Measurements from ENCODE around the gene REM2. TPM values are rescaled to one million over a fixed set of nuclear protein-coding genes. Genes with fewer than 3 reads are reported as not detected.

The REM2 gene
- polyA plus RNA-seq, 3 donors = 1.8 TPM; not detected in 2

GRCh38 chr14:22922294-22922693 is 39.3 kb downstream of the REM2 start:
- Histone ChIP-seq H3K27ac (ENCODE audit: low read depth in 1 of 2, low read length in 2 of 2) (peak overlapping the region in 1 of 2 donors; percentile 18), H3K9me3 (replicated peaks in 1 of 2; ENCODE audit: control insufficient read depth in 1 of 2, insufficient read depth in 1 of 2, low read length in 2 of 2) (no peaks in the 10 kb centered on the region), H3K4me1 (ENCODE audit: control insufficient read depth in 1 of 2, insufficient read depth in 2 of 2, low read length in 2 of 2) (peaks cover 19 to 20% of the 10 kb centered on the region in 2 donors), H2AFZ (ENCODE audit: insufficient read depth, low read depth, low read length, poor library complexity, severe bottlenecking) (no peak overlapping the region), H3K4me2 (replicated peaks; ENCODE audit: extremely low read depth, low read length, poor library complexity, severe bottlenecking) (no peak overlapping the region), H4K20me1 (ENCODE audit: insufficient read depth, low read length) (no peaks in the 10 kb centered on the region), H3K27me3 (ENCODE audit: control insufficient read depth in 2 of 2, insufficient read depth in 2 of 2, low read length in 2 of 2) (no peaks in the 10 kb centered on the region), H3K9ac (ENCODE audit: insufficient read depth, low read length, poor library complexity, severe bottlenecking) (no peak overlapping the region), H3K36me3 (replicated peaks in 1 of 2; ENCODE audit: control insufficient read depth in 1 of 2, insufficient read depth in 2 of 2, low read length in 2 of 2) (peaks cover 38 to 64% of the 10 kb centered on the region in 2 donors), H3K79me2 (ENCODE audit: insufficient read depth, low read length) (peaks cover 14% of the 10 kb centered on the region), H3K4me3 (replicated peaks in 1 of 3; ENCODE audit: low read depth in 2 of 3, low read length in 3 of 3) (no peak overlapping the region)
- H3K9me3 Mint-ChIP-seq = peaks cover 0 to 2% (median 0%) of the 10 kb centered on the region in 7 donors
- H3K4me1 Mint-ChIP-seq = peaks cover 25% of the 10 kb centered on the region
- H3K27ac Mint-ChIP-seq = no peak overlapping the region
- intact Hi-C loops (cut with micrococcal nuclease) = loop anchor here in 1 of 2 donors (10.0 kb wide), 1 partner anchor 1193 kb away; the partner anchor contains the start of genes DCAF11 and NRL
- TF ChIP-seq CTCF (IDR thresholded peaks at IDR 0.05) = no peak
- 100% methylated on average over 1 of the region's 2 CpGs for WGBS (ENCODE audit: insufficient coverage)
- no peak overlapping the region for H3K4me3 Mint-ChIP-seq
- peaks cover 56 to 65% of the 10 kb centered on the region in 2 donors for H3K36me3 Mint-ChIP-seq
- H3K27me3 Mint-ChIP-seq (ENCODE audit: low read depth in 3 of 3) = peaks cover 0 to 3% (median 0%) of the 10 kb centered on the region in 3 donors
- no peak for DNase-seq

- H3K27ac Mint-ChIP-seq = no peak overlapping the region
- Histone ChIP-seq H4K20me1 (ENCODE audit: insufficient read depth, low read length) (no peaks in the 10 kb centered on the region), H2AFZ (ENCODE audit: insufficient read depth, low read depth, low read length, poor library complexity, severe bottlenecking) (no peak overlapping the region), H3K36me3 (replicated peaks in 1 of 2; ENCODE audit: control insufficient read depth in 1 of 2, insufficient read depth in 2 of 2, low read length in 2 of 2) (peaks cover 38 to 64% of the 10 kb centered on the region in 2 donors), H3K27ac (ENCODE audit: low read depth in 1 of 2, low read length in 2 of 2) (no peak overlapping the region), H3K9ac (ENCODE audit: insufficient read depth, low read length, poor library complexity, severe bottlenecking) (no peak overlapping the region), H3K4me1 (ENCODE audit: control insufficient read depth in 1 of 2, insufficient read depth in 2 of 2, low read length in 2 of 2) (peaks cover 17 to 26% of the 10 kb centered on the region in 2 donors), H3K79me2 (ENCODE audit: insufficient read depth, low read length) (peaks cover 11% of the 10 kb centered on the region), H3K4me2 (replicated peaks; ENCODE audit: extremely low read depth, low read length, poor library complexity, severe bottlenecking) (no peak overlapping the region), H3K9me3 (replicated peaks in 1 of 2; ENCODE audit: control insufficient read depth in 1 of 2, insufficient read depth in 1 of 2, low read length in 2 of 2) (no peaks in the 10 kb centered on the region), H3K27me3 (ENCODE audit: control insufficient read depth in 2 of 2, insufficient read depth in 2 of 2, low read length in 2 of 2) (no peaks in the 10 kb centered on the region), H3K4me3 (replicated peaks in 1 of 3; ENCODE audit: low read depth in 2 of 3, low read length in 3 of 3) (no peak overlapping the region)
- H3K4me3 Mint-ChIP-seq = no peak overlapping the region
- no peak for TF ChIP-seq CTCF (IDR thresholded peaks at IDR 0.05)
- H3K4me1 Mint-ChIP-seq = peaks cover 19% of the 10 kb centered on the region
- DNase-seq = no peak
- peaks cover 0 to 3% (median 0%) of the 10 kb centered on the region in 3 donors for H3K27me3 Mint-ChIP-seq (ENCODE audit: low read depth in 3 of 3)
- H3K9me3 Mint-ChIP-seq = peaks cover 0 to 2% (median 0%) of the 10 kb centered on the region in 7 donors
- intact Hi-C loops (cut with micrococcal nuclease) = loop anchor here in 1 of 2 donors (10.0 kb wide), 1 partner anchor 1191 kb away; the partner anchor contains the start of genes DCAF11 and NRL
- H3K36me3 Mint-ChIP-seq = peaks cover 54 to 61% of the 10 kb centered on the region in 2 donors
- no CpG with 5 or more reads among the region's 5 CpGs for WGBS (ENCODE audit: insufficient coverage)
Observed at GRCh38 chr14:22923746-22924145, 40.7 kb downstream of the REM2 start.
